GM18505 (cell line): ENCODE results near the gene FAM163B.

Experiments used
- ATAC-seq: cut with Tn5 transposase; IDR thresholded peaks from one replicate; pipeline ENCODE4 v1.9.1; 2021; ENCODE audit not compliant: unreplicated experiment
- POLR2A ChIP-seq: IDR thresholded peaks from 4 replicates; pipeline ENCODE4 v1.6.1; 2011; ENCODE audit warnings: borderline replicate concordance; ENCODE audit not compliant: insufficient read depth, insufficient read length; ENCODE audit errors: extremely low read depth

Gene FAM163B

DNA sequence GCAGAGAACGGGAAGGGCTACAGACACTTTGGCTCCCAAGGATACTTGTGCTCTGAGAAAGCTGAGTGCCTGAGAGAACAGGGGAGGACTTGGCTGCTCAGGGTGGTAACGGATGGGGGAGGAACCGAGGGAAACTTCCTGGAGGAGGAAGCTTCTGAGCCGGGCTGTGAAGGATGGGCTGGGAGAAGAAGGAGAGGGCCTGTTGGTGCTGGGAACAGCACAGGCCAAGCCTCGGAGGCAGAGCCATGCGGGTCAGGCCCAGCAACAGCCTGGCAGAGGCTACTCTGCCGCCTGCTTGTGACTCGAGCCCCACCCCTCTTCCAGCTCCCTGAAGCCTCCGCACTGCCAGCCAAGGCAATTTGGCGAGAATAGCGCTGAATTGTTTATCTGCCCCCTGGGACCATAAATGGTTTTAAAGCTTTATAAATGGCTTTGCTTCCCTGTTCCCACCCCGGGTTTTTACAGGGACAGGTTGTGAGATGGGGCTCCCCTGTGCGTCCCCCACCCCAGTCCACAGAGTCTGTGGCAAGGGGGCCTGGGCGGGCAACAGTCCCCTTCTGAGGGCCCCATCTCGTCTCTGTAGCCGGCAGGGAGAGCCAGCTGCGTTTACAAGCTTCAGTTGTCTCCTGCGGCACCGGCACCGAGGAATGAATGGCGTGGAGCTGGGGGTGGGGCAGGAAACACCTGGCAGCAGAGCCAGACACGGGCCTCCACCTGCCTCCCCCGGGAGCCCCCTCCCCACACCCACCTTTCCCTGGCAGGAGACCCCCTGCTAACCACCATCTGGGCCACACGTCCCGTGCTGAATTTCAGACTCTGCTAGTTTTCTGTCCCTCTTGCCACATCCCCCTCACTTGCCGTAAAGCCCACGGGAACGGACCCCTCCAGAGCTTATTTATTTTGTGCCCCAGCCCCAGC is 24.4 kb downstream of the FAM163B start:
- no peak for ATAC-seq
- TF ChIP-seq POLR2A, result no peak

DNA sequence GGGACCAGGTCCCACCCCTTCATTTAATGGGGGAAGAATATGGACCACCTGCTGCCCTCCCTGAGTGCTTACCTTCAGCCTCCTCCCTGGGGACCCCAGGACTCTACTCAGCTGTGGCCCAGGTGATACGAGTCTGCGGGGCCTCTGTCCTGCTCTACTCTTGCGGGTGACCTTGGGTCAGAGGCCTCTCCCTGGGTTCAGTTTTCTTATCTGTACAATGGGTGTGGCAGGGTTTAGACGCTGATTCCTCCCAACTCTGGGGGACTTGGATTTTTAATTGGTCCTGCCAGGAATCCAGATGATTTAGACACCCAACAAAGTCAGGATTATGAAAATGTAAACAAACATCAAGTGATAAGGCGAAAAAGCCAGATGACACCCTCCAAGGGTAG is 25.0 kb downstream of the FAM163B start:
- ATAC-seq, result no peak
- TF ChIP-seq POLR2A, result no peak

DNA sequence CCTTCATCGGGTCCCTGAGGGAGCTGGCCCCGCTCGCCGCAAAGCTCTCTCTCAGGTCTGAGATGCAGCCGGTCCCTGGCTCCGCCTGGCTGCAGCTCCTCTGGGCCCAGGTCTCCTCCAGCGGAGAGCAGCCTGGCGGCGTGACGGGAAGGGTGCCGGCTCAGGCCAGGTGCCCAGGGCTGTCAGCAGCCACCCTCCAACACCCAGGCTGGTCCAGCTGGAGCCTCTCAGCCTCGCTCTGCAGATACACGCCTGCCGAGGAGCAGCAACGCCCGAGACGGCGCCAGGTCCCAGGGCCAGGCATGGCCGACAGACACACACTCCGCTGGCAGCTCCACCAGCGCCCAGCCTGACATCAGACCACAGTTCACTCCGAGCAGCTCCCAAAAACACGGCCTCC is 25.6 kb downstream of the FAM163B start:
- ATAC-seq, result no peak
- TF ChIP-seq POLR2A, result no peak

DNA sequence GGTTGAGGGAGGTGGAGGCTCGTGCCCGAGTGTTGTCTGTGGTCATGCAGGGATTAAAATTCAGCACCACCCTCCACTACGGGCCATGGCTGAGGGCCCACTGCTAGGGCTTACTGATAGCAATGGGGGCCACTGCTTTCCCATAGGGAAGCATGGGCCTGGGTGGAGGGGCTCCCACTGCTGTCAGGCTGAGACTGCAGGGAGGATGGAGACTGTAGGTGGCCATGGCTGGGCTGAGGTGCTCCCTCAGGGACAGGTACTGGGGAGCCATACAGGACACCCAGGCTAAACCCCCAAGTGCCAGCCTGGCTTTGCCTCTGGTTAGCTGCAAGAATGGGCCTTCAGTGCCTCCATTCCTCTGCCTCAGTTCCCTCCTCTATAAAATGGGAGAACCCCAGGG is 26.1 kb downstream of the FAM163B start:
- no peak for TF ChIP-seq POLR2A
- ATAC-seq, result no peak

DNA sequence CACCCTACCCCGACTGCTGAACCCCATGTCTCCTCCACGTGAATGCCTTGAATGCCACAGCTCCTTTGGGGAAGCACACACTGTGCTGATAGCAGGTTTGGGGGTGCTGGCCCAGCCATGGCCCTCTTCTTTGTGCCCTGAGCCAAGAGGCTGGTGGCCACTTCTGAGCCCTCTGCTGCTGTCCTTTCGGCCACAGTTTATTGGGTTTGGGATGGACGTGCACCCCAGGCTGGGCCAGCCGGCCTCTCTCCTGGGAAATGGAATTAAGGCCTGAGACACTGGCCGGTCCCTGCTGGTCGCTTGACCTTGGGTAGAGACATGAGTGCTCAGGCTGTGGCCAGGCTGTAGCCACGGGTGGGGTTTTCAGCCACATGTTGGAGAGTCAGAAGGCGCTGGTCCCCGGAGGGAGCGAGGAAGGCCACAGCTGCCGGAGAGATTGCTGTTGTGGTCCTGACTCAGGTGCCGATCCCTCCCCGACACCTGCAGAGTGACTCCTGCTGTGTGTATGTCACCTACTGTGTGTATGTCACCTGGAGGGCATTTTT is 26.6 kb downstream of the FAM163B start:
- TF ChIP-seq POLR2A, result no peak
- ATAC-seq, result no peak

DNA sequence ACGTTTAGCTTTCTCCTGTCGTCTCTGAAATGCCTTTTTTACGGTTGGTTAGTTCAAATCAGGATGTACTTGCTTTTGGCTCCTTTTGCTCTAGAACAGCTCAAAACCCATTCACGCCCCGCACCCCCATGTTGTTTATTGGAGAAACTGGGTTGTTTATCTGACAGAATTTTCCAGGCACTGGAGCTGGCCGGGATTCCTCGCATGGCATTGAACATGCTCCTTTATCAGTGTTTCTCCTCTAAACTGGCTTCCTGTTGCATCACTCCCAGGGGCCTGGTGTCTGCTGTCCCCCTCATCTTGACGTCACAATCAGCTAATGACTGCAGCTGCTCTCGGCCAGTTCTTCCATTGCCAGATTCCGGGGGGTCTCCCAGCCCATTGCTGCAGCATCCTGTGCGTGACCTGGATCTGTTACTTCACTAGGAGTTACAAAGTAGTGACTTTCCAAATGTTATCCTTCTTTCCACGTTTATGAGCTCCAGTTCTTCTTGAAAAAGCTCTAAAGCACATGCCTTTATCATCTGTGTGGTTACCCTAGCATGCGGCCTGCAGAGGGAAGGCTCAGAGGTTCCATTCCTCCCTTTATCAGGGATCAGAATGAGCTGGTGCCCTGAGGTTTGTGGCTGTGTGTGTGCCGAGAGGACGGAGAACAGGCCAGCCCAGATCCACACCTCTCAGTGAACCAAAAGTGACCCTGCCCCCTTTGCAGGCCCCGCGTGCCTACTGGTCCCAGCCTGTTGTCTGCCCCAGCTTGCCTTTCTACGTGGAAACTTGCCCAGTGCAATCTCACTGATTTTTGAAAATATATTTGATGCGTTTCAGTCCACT is 27.5 kb downstream of the FAM163B start:
- no peak for TF ChIP-seq POLR2A
- no peak for ATAC-seq

GRCh38 chr9:133581011-133581410 is 28.2 kb downstream of the FAM163B start:
- TF ChIP-seq POLR2A, result no peak

DNA sequence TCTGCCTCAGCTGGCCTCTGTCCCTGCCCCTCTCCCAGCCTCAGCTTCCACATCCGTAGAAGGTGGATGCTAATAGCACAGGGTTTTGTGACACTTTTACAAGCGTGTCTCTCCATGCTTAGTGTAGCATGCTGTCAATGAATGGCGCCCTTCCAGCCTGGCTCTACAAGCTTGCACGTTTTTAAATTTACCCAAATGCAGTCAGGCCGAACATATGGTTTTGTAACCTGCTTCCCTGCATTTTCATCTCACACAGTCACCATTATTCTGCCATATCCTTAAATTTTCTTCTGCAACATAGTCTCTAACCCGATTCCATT is 28.8 kb downstream of the FAM163B start:
- TF ChIP-seq POLR2A, result no peak
- ATAC-seq, result no peak

More at GRCh38 chr9:133581011-133581410, 28.2 kb downstream of the FAM163B start:
- no peak for ATAC-seq

DNA sequence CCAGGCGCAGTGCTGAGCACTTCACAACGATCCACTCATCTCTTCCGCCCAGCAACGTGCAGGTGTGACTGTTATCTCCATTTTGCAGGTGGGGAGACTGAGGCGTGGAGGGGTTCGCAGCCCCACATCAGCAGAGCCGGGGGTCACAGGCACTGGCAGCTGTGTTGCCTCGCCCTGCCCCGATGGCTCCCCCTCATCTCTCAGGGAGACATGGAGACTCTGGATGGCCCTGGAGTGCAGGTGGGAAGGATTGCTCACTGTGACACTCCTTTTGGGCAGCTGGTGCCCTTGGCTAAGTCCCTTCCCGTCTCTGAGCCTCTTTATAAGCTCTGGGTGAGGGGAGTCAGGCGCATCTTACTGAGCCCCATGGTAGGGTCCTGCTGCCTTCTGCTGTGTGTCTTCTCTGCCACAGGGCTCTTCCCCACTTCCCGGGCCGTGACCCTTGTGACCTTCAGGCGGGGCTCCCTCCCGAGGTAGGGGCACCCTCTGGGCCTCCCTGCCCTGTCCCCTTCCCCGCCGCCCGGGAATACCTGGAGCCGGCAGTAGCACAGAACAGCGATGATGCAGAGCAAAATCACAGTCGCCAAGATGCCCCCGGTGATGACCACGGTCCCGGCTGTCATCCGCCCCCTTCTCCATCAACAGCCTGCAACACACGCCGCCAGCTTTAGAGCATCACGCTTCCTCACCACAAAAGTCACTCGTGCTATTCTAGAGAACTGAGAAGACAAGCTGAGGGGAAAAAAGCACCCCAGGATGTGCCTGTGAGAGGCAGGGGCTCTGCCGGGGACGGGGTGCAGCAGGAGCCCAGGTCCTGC is 29.4 kb downstream of the FAM163B start:
- TF ChIP-seq POLR2A, result no peak
- ATAC-seq, result no peak

DNA sequence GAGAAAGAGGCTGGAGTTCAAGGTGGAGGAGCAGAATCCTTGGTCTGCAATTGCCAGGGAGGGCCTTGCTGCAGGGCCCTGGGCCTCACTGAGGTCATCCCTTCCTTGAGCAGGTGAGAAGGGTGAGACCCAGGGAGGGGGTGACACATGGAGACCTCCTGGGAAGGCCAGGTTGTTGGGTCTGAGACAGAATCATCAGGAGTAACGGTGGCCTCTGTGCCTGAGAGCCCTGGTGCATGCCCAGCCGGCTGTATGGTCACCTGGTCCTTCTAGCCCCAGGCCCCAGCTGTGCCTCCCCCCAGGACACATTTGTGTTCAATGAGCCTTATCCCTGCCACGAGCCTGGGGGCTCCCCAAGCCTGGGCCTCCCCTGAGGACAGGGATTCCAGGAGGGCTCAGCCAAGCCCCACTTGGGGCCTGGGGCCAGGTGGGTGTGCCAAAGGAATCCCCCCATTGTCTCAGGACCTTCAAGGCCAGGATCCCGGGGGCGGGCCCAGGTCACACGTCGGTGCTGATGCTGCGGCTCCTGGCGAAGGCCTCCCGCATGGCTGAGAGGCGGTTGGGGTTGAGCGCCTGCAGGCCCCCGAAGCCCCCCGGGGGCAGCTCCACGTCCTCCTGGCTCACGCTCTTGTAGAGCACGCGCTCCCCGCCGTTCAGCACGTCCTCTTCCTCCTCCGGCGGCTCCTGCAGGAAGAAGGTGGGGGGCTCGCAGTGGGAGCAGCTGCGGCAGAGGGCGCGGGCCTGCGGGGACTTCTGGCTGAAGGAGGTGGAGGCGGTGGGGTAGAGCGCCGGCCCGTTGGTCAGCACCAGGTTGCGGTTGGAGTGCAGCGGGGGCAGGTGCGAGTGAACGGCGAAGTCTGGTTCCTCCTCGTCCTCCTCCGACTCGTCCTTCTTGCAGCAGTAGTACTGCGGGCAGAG is 30.4 kb downstream of the FAM163B start:
- no peak for ATAC-seq

DNA sequence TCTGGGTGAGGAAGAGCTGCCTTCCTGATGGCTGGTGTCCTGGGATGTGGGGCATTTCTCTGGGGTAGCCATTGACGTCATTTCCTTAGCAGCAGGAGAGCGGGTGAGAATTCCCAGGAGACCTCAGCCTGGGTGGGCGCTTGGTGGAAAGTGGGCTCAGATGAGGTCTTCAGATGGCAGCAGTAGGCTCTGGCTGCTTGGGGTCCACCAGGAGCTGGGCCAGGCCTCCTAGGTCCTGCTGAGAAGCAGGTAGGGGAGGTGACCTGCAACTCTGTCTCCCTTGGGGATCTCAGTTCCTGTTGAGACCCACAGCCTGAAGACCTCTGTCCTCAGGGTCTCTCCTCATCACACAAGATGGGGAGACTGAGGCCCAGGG is 31.5 kb downstream of the FAM163B start:
- no peak for ATAC-seq
- TF ChIP-seq POLR2A, result no peak

More for the DNA sequence above, 30.4 kb downstream of the FAM163B start:
- no peak for TF ChIP-seq POLR2A

- no peak for ATAC-seq
Measured at GRCh38 chr9:133576875-133577736, 32.1 kb downstream of the FAM163B start.

More at GRCh38 chr9:133576875-133577736, 32.1 kb downstream of the FAM163B start:
- TF ChIP-seq POLR2A, result peak; percentile 26
